ENCODE measurements around the gene ZBP1.

The ZBP1 gene

DNA sequence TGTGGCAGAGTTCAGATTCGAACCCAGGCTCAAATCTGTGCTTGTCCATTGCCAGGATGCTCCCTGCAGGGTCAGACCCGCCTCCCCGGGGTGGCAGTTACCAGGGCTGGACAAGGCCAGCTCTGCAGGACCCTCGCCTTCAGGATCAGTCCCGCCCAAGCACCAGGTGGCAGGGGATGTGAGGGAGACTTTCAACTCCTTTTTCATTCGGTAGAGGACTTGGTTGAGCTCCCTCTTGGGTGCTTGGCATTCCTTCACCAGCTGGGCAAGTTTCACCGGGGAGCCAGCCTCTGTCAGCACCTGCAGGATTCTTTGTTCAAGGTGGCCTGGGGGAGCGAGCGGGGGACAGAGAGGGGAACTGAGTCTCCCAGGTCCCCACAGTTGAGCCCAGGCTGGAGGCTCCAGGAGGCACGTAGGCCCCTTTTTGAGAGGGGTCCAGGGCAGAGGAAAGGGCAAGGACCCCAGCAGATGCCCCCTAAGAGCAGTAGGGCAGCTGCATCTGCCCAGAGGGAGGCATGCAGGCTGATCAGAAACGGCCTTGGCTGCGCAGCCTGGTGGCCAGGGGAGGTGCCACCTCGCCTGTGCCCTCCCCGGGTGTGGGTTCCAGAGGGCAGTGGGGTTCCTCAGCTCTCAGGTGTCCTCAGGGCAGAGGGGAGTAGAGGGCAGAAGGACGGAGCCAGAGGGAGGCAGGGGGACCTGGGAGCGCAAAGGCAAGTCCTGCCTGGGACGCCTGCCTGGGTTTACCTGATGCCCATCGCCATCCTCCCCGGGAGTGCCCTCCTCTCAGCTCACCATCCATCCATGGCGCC, 3.9 kb downstream of the ZBP1 start:
- no peak for DNase-seq

- no peak for DNase-seq
Measured at GRCh38 chr20:57615445-57615811, 4.8 kb downstream of the ZBP1 start.

DNA sequence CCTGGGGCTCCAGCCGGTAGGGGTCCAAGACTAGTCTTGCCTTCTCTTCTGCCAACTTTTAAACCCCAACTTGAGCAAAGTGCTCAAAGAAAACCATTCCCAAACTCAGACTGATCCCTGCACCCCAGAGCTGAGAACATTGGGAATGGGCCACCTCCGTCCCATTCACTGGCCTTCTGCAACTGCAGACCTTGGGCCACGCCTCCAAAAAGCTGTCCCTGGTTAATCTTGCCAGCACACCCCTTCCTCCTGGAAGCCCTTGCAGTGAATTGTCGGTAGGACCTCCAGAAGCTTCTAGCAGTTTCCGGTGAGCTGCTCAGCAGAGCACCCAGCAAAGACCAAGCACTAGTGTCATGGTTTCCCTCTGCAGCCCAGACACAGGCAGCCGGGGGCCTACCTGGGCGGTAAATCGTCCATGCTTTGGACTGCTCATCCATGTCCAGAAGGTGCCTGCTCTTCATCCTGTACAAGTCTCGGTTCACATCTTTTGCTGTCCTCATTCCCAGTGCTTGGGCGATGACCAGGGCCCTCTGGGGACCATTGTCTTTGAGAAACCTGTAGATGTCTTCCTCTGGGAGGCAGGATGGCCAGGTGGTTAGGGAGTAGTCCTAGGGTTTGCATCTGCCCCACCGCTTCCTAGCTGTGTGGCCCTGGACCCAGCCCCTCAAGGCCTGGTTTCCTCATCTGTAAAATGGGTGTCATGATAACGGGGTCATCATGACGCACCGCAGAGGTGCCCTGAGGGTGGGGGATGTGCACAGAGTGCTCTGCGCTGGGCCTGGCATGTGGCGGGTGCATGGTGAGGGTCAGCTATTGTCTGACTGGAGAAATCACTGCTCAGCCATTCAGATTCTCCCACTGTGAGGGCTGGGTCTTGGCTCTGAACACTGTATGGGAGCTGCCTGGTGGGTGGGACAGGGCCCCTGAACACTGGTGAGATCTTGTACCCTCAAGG, 5.5 kb downstream of the ZBP1 start:
- DNase-seq: no peak

DNA sequence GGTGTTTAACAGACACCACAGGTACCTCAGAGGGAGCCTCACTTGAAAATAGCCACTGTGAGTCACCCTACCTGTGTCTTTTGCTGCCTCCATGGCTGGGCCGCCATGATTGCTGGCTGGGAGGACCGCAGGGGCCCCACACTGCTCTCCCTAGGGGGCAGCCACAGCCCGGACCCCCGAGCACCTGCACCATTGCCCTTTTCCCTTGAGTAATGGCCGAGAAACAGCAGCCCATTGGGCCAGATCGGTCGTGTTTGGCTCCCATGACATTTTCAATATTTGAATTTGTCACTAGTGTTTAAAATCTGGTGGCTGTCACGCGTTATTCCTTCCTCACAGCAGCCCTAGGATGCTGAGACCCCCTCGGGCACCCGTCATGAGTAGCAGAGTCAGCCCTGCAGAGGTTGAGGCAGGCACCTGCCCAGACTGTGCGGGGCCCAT, 6.7 kb downstream of the ZBP1 start:
- DNase-seq: no peak

DNA sequence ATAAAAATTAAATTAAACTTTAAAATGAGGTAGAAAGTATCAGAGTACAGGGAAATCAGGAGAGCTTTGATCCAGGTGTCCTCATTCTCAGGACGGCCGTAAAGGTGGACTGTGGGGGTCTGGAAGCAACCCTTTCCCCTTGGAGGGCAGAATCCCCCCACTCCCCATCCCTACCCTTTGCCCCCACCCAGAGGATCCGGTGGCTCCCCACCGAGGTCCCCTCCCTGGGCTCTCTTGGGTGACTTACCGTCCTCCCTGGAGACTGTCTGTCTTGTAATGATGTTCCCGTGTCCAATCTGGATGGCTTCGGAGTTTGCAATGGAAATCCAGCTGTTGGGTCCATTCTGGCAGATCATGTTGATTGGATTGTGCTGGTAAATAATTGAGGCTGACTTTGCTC, 7.3 kb downstream of the ZBP1 start:
- no peak for DNase-seq

GRCh38 chr20:57612436-57612835, 7.8 kb downstream of the ZBP1 start:
- no peak for DNase-seq

GRCh38 chr20:57611586-57612311, 8.5 kb downstream of the ZBP1 start:
- DNase-seq: no peak

GRCh38 chr20:57610261-57610952, 9.8 kb downstream of the ZBP1 start:
- no peak for DNase-seq

GRCh38 chr20:57609842-57610167, 10.4 kb downstream of the ZBP1 start:
- DNase-seq: no peak

DNA sequence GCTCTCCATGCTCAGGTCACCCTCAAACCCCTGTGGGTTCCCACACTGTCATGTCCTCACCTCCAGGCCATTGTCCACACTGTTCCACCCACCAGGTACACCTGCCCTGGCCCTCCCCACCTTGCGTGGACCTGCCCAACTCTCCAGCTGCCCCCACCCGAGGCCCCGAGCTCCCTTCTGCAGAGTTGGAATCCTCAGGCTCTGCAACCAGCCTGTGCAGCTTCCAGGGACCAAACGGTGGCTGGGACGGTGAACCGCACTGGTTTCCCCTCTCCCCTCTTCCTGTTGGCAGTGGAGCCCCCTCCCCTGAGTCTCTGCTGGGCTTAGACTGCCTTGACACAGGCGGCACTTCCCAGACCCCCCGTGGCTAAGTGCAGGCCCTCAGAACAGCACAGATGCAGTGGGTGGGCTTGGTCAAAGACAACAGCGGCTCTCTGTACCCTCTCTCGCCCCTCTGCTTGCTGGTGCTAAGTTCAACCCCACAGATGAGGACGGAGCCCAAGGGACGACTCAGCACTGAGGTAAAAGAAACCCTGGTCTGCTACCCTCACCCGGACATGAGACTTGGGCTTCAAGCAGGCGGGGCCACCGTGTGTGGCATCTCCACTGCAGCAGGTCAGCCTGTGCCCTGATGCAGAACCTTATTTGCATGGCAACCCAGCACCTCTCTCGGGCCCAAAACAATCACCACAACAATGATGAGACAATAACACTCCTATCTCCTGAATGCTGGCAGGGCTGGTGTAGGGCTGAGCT, 11.0 kb downstream of the ZBP1 start:
- no peak for DNase-seq

- no peak for DNase-seq
Measured at GRCh38 chr20:57608516-57608915, 11.7 kb downstream of the ZBP1 start.

GRCh38 chr20:57605878-57606277, 14.3 kb downstream of the ZBP1 start:
- DNase-seq: no peak

DNA sequence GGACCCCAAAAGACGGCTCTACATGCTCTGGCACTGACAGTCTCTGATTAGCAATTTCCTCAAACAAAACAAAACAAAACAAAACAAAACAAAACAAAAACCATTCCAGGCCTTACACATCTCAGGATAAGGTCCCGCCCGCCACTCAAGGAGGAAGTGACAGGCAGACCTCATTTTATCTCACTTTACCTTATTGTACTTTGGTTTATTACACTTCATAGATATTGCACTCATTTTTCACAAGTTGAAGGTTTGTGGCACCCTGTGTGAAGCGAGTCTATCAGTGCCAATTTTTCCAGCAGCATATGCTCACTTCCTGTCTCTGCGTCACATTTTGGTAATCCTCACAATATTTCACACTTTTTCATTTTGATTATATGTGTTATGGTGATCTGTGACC, 15.2 kb downstream of the ZBP1 start:
- no peak for DNase-seq

- DNase-seq: no peak
Measured at GRCh38 chr20:57603120-57603519, 17.1 kb downstream of the ZBP1 start.

DNA sequence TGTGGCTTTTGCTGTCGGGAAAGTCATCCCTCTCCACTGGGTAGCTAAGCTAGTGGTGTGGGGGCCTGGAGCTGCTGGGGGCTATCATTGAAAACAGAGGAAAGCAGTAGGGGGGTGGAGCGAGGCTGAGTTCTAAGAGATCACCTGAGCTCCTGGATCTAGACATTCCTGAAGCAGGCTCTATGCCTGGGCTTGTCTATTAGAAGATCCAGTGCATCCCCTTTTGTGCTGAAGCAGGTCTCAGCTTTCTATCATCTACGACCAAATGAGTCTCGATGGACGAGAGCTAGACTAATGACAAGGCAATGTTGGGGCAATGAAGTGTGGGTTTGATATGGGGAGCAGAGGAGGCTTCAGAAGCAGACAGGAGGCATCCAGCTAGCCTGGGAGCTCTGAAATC, 18.5 kb downstream of the ZBP1 start:
- no peak for DNase-seq

- peak; percentile 9 for DNase-seq
Measured at GRCh38 chr20:57601211-57601570, 19.0 kb downstream of the ZBP1 start.

DNA sequence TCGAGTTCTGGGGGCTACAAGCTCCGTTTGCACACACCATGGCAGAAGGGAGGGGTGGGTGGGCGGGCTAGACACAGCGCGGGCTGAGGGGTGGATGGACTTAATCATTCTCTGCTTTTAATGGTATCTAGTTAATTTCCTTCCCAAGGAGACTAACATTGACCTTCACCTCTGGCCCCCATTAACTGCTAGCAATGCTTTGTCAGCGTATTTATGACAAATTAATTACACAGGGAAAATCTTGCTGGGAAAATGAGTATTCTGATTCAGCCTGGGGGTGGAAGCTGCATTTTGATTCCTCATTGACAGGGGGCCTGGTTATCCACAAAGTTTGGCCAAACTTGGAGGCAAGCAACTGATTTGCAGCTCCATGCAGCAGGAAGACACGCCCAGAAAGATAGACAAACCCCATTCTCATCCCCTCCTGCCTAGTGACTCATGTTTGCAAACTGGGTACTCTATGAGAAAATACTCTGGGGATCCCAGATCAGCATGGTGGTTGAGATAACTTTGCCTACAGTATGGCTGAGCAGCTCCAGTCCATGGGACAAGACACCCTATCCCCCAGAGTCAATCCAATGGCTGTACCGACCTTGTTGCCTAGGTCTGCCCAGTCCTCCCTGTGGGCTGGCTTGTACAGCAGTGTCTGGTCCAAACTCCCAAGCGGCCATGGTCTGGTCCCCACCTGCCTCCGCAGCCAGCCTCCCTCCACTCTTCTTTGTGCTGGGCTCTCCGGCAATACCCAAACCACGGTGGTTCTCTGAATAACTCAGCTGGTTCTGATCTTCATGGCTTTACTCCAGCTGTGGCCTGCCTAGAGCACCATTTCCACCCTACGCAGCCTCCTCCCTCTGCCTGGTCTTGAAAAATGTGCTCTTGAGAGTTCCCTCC, 19.7 kb downstream of the ZBP1 start:
- peak; percentile 26 for DNase-seq

- no peak for DNase-seq
Measured at GRCh38 chr20:57598491-57598890, 21.7 kb downstream of the ZBP1 start.

DNA sequence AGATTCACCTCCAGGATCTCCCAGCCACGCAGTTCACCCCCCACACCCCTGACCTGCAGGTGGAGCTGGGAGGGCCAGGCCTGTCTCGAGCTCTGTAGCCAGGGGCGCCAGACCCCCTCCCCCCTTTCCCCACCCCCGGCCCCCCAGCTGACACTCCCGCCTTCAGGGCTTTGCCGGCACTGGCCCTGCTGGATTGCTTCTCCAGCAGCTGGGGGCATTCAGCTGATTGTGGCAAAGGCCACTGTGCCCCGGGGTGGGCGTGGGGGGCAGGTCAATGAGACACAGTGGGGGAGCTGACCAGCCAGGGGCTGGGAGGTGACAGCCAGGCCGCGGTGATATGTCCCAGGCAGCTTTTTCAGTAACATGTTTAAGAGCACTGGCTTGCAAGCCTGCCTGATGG, 22.2 kb downstream of the ZBP1 start:
- DNase-seq: no peak

DNA sequence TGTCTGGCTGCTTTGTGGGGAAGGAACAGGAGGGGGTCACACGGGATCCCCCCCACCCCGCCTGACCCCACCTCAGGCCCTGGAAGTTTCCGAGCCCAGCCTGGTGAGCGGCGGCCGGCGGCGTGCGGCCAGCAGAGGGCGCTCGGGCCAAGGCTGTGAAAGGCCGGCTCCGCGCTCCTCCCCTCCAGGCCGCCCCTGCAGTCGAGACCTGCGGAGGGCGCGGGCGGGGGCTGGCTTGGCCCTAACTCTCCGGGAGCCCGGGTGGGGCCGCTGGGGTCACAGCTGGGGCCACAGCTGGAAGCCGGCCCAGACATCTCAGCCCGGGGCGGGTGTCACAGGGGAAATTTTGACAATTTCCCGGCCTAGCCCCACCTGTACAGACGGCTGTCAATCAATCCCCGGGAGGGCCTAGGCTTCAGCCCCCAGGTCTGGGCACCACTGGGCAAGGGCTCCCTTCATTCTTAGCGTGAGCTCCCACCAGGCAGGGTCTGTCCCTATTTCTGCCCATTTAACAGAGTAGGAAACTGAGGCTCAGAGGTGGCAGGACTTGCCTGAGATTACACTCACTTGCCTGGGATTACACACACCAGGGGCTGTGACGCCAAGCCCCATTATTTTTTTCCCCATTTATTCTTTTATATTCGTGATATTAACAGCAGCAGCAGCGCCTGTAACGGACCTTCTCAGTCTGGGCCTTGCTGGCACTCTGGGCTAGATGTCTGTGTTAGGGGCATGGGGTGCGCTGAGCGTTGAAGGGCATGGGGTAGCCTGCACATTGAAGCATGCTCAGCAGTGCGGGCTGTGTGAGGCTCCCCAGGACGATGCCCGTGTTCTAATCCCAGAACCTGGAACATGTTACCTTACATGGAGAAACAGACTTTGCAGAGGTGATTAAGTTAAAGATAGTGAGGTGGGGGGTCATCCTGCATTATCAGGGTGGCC, 23.0 kb downstream of the ZBP1 start:
- DNase-seq: peak; percentile 13

All from NCI-H226 (cell line).